Stimulated activated CD4-positive, alpha-beta T cell treated with anti-CD3 and anti-CD28 coated beads, Interleukin-12 subunit alpha, Interleukin-12 subunit beta, amount 100 ng/mL, for 48 hours (primary cell): Measurements from ENCODE around the gene HRNR.
"Not testable (repeated sequence)": the region's sequence is repeated elsewhere in the genome, so short reads cannot be mapped to it uniquely, and the experiment has no call there.

ENCODE experiments used
- DNase-seq, 3 donors: peaks; one replicate each; pipeline ENCODE4 v3.0.0-alpha.2; 2020; ENCODE audit warnings: low read depth in 2 of 3, low spot score in 1 of 3

HRNR gene

DNA sequence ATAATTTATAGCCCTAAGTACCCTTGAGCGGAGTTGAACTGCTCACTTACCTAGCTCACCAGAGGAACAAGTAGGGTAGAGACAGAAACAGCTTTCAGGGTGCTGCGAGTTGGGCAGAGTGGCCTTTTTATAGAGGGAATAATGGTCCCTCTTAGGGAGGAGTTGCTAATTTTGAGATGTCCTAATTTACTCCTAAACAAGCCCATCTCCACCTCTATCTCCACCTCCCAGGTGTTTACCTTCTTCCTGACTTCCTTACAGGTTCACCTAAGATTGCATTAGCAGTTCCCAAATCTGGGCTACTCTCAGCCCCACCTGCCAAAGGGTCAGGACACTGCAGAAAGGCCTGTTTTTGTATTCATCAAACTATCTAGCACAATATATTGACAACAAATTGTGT is at the start of gene HRNR:
Gene HRNR, minus strand, starts transcription at position 101 of the 400 bp plus-strand sequence. CDS start 940 bp downstream, outside the sequence.
- no peak for DNase-seq

- DNase-seq = not testable (repeated sequence)
Measured at GRCh38 chr1:152256394-152256793, 32.4 kb upstream of the HRNR start.

DNA sequence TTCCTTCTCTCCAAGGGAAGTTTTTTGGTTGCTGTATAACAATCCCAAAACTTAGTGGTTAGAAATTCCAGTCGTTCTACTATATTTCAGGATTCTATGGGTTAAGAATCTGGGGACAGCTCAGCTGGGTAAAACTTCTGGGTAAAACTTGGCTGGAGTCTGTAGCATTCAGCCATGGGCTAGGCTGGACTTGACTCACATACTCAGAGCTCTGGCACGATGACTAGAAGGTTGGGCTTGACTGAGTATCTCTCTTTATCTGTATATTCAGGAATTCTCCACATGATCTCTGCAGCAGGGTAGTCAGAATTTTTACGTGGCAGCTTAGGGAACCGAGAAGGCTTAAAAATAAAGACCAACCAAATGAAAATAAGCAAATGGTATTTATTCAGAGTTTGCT is 28.2 kb upstream of the HRNR start:
- DNase-seq = no peak

- DNase-seq = no peak
Measured at GRCh38 chr1:152251391-152251790, 27.4 kb upstream of the HRNR start.

GRCh38 chr1:152247316-152247715 is 23.3 kb upstream of the HRNR start:
- no peak for DNase-seq

DNA sequence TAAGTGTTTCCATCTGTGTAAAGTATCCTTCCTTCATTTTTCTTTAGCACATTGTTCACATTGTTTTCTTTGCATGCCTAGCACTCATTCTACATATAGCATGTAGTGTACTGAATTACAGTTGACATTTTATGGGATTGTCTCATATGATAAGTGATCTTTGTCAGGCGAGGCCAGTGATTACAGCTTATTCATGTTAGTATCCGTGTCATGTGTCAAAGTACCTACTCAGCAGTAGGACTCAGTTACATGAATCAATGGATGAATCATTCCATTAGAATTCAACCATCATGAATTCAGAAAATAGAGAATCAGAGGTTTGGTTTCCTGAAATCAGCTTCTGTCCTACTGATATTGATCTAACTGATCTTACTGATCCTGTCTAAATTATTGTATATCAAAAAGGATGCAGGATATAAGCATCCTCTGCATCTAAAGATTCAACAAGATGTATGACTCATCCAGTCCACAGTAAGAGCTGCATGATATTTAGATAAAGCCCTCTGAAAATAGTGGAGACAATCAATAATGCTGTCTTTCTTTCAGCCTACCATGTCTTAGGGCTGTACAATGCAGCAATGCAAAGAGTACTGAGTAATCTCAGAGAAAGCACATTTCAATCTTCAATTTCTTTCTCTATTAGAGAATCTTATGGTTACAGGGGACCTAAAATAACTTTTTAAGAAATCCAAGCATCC is 20.7 kb upstream of the HRNR start:
- DNase-seq = no peak

DNA sequence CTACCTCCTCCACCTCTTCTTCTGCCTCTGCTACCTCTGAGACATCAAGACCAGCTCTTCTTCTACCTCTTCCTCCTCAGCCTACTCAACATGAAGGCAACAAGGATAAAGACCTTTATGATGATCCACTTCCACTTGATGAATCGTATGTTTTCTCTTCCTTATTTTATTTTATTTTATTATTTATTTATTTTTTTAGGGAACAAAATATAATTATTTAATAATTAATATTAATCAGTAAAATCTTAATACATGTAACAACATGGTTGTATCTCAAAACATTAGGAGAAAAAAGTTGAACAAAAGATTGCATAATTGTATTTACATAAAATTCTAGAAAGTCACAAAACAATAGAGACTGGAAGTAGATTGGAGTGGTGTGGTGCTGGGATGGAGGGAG is 13.1 kb upstream of the HRNR start:
- no peak for DNase-seq

GRCh38 chr1:152228831-152229230 is 4.8 kb upstream of the HRNR start:
- no peak for DNase-seq

- DNase-seq = no peak
Measured at GRCh38 chr1:152227310-152227928, 3.4 kb upstream of the HRNR start.

DNA sequence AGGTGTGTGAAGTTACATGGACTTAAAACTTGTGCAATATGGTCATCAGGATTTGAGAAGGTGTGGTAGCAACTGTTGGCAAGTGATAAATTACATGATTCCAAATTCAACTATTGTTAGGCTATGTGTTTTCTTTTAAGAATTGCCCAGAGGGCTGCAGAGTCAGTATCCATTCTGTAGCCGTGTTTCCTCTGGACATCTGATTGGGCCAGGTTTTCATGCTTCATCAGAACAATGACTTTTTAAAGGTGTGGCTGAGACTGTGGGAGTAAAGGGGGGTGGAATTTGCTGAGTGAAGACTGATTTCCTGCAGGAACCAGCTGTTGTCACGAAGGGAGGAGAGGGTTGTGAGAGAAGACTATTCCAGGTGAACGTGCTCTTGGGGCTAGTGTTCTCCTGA is 1.7 kb upstream of the HRNR start:
- no peak for DNase-seq

- DNase-seq = no peak
Measured at GRCh38 chr1:152220166-152221163, 3.5 kb downstream of the HRNR start.

GRCh38 chr1:152219438-152219837 is 4.6 kb downstream of the HRNR start:
- DNase-seq = not testable (repeated sequence)

- DNase-seq = no peak
Measured at GRCh38 chr1:152218762-152219436, 5.1 kb downstream of the HRNR start.

DNA sequence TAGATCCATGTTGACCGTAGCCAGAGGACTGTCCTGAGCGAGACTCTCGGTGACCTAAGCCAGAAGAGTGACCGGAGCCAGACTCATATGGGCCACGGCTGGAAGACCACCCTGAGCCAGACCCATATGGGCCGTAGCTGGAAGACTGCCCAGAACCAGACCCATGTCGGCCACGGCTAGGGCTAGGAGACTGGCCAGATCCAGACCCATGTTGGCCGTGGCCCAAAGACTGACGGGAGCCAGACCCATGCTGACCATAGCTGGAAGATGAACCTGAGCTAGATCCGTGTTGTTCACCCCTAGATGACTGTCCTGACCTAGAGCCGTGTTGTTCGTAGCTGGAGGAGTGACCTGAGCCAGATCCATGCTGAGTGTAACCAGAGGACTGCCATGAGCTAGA is 8.4 kb downstream of the HRNR start:
- not testable (repeated sequence) for DNase-seq

DNA sequence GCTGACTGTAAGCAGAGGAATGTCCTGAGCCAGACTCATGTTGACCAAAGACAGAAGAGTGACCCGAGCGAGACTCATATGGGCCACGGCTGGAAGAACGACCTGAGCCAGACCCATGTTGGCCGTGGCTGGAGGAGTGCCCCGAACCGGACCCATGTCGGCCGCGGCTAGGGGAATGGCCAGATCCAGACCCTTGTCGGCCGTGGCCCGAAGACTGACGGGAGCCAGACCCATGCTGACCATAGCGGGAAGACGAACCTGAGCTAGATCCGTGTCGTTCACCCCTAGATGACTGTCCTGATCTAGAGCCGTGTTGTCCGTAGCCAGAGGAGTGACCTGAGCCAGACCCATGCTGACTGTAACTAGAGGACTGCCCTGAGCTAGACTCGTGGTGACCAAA is 9.1 kb downstream of the HRNR start:
- not testable (repeated sequence) for DNase-seq

DNA sequence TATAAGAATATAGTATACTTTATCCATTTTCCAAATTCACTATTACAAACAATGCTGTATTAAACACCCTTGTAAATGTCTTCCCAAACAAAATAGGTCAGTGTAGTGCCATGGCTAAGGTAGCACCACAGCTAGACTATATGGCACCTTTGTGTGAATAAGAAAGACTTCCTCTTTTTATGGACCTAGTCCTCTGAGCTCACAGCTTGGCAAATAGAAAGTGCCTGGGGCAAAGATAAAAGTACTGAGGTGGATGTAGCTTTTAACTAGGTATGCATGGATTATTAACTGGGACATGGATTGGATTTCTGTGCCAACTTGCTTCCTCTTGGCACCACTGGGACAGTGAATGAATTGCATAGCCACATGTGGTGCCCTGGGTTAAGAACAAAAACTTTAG is 25.0 kb downstream of the HRNR start:
- DNase-seq = no peak

DNA sequence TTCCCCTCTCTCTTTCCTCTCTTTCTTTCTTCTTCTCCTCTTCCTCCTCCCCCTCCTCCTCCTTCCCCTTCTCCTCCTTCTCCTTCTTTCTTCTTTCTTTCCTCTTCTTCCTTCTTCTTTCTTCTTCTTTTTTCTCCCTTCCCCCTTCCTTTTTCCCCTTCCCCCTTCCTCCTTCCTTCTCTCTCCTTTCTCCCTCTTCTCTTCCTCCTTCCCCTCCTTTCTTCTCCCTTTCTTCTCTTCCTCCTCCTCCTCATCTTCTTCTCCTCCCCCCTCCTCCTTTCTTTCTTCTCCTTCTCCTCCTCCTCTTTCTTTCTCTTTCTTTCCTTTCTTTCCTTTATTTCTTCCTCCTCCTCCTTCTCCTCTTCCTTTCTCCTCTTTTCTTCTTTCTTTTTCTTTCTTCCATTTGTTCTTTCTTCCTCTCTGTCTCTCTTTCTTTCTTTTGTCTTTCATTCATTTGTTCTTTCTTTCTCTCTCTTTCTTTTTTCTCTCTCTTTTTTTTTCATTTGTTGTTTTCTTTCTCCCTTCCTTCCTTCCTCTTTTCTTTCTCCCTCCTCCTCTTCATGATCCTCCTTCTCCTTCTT is 26.5 kb downstream of the HRNR start:
- DNase-seq = no peak

- DNase-seq = no peak
Measured at GRCh38 chr1:152191711-152192110, 32.3 kb downstream of the HRNR start.

- DNase-seq = no peak
Measured at GRCh38 chr1:152191260-152191659, 32.7 kb downstream of the HRNR start.

DNA sequence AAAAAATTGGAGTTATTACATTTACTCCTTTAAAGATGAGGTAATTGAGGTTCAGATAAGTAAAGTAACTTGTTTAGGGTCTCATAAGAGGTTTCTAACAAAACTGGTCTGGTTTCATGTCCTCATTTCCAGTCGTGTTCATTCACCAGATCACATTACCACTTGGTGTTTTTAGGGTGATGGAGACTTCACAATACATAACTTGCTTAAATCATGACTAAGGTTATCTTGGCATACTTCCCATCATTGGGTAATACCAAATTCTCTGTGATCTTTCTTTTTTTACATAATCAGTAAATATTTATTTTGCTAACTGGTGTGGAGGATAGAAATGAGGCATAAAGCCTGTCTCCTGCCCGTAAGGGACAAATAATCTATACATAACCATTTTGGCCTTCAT is 33.4 kb downstream of the HRNR start:
- DNase-seq = no peak
